MM.1S (cell line): ENCODE data around the gene WBP11.

Experiments used
- DNase-seq: peaks from one replicate; pipeline ENCODE4 v3.0.0-alpha.2; 2015
- H2AFZ ChIP-seq: fragments of 300-600 bp; sonication (generic); 2 replicates; pipeline ENCODE4 v1.6.0; 2016; ENCODE audit warnings: antibody characterized with exemption, low read length
- H3F3A ChIP-seq: fragments of 300-600 bp; sonication (generic); 2 replicates; pipeline ENCODE4 v1.6.1; 2016; ENCODE audit warnings: mild to moderate bottlenecking, antibody characterized with exemption, low read length, moderate library complexity, mixed read lengths; ENCODE audit not compliant: insufficient read depth
- H3K27ac ChIP-seq: fragments of 300-600 bp; sonication (generic); 2 replicates; pipeline ENCODE4 v1.5.1; 2016; ENCODE audit warnings: mild to moderate bottlenecking, low read length
- H3K27me3 ChIP-seq: fragments of 300-600 bp; sonication (generic); replicated peaks from 2 replicates; pipeline ENCODE4 v1.6.0; 2016; ENCODE audit warnings: low read length; ENCODE audit not compliant: insufficient read depth
- H3K36me3 ChIP-seq: fragments of 300-600 bp; sonication (generic); replicated peaks from 2 replicates; pipeline ENCODE4 v1.6.1; 2016; ENCODE audit warnings: mild to moderate bottlenecking, low read length, mixed read lengths; ENCODE audit not compliant: insufficient read depth
- H3K4me1 ChIP-seq: fragments of 300-600 bp; sonication (generic); 2 replicates; pipeline ENCODE4 v1.6.1; 2016; ENCODE audit warnings: low read length, mixed read lengths
- H3K4me2 ChIP-seq: fragments of 300-600 bp; sonication (generic); 2 replicates; pipeline ENCODE4 v1.6.0; 2016; ENCODE audit warnings: low read depth, low read length
- H3K4me3 ChIP-seq: fragments of 300-600 bp; sonication (generic); 2 replicates; pipeline ENCODE4 v1.5.1; 2016; ENCODE audit warnings: low read length, mixed read lengths
- H3K79me2 ChIP-seq: fragments of 300-600 bp; sonication (generic); 2 replicates; pipeline ENCODE4 v1.6.1; 2016; ENCODE audit warnings: mixed run types, low read length, mixed read lengths
- H3K9ac ChIP-seq: fragments of 300-600 bp; sonication (generic); 2 replicates; pipeline ENCODE4 v1.6.1; 2016; ENCODE audit warnings: low read length, mixed read lengths
- H3K9me2 ChIP-seq: fragments of 300-600 bp; sonication (generic); replicated peaks from 2 replicates; pipeline ENCODE4 v1.6.1; 2016; ENCODE audit warnings: mild to moderate bottlenecking, low read length, mixed read lengths; ENCODE audit not compliant: insufficient read depth
- H3K9me3 ChIP-seq: fragments of 300-600 bp; sonication (generic); replicated peaks from 2 replicates; pipeline ENCODE4 v1.6.1; 2016; ENCODE audit warnings: mild to moderate bottlenecking, low read length, mixed read lengths; ENCODE audit not compliant: insufficient read depth
- H4K20me1 ChIP-seq: fragments of 300-600 bp; sonication (generic); 2 replicates; pipeline ENCODE4 v1.6.1; 2016; ENCODE audit warnings: mild to moderate bottlenecking, low read length, moderate library complexity, mixed read lengths; ENCODE audit not compliant: insufficient read depth
- CTCF ChIP-seq: fragments of 300-600 bp; sonication (generic); IDR thresholded peaks from 2 replicates; pipeline ENCODE4 v1.5.1; 2016; ENCODE audit warnings: antibody characterized with exemption, low read length, mixed read lengths
- EZH2phosphoT487 ChIP-seq: fragments of 300-600 bp; sonication (generic); IDR thresholded peaks from 2 replicates; pipeline ENCODE4 v1.6.1; 2018; ENCODE audit warnings: antibody characterized with exemption, low read length

The WBP11 gene

GRCh38 chr12:14771651-14772137 is 31.6 kb downstream of the WBP11 start:
- Histone ChIP-seq H3K9me3 (no peaks in the 10 kb centered on the region), H4K20me1 (no peaks in the 10 kb centered on the region), H3K27ac (peak overlapping the region; percentile 97; the same call in 1 of the 2 replicates), H3F3A (peaks cover 35% of the 10 kb centered on the region), H3K9ac (no peak overlapping the region), H3K36me3 (no peaks in the 10 kb centered on the region), H3K4me2 (peak overlapping the region; percentile 91), H2AFZ (0 out of 2 replicates have a peak overlapping the region, but pooled peaks have one; percentile 22), H3K4me3 (peak overlapping the region; percentile 12; the same call in 1 of the 2 replicates), H3K79me2 (peaks cover 8% of the 10 kb centered on the region; the same call in 1 of the 2 replicates), H3K27me3 (no peaks in the 10 kb centered on the region), H3K9me2 (no peaks in the 10 kb centered on the region), H3K4me1 (peaks cover 4% of the 10 kb centered on the region)
- peak; percentile 30 for DNase-seq
- TF ChIP-seq EZH2phosphoT487: no peak

DNA sequence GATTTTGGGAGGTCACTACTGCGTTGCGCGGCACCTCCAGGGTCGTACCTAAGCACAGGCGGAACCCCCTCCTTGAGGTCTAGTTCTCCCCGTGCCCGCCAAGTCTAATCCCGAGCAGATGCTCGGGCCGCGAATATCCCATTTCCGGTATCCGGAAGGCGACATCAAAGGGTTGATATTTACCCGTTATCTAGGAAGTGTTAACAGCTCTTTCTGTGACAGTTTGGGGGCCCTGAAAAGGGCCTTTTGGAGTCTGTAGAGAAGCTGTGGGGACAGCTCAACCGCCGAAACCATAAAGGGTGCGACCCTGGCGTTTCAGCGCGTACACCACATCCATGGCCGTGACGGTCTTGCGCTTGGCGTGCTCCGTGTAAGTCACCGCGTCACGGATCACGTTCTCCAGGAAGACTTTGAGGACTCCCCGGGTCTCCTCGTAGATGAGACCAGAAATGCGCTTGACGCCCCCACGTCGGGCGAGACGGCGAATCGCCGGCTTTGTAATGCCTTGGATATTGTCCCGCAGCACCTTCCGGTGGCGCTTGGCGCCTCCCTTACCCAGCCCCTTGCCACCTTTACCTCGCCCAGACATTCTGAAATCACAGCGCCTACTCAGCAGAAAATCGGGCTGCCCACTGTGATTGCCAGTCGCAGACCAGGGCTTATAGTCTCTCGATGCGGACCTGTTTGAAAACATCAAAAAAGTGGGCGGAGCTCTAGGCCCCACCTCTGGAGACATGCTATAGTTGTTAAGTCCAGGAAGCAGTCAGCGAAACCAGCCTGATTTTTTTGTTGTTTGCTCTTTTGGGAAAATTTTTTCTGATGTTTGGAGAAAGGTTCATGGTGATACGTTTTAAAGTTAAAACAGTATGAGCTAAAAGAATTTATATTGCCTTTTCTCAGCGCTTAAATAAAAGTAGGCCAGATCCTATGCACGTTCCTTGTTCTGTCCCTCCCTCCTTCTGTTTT is 32.5 kb downstream of the WBP11 start:
- peak; percentile 96 for DNase-seq
- H3K27ac ChIP-seq: peak overlapping the region; percentile 97
- peak overlapping the region; percentile 86 for H3K4me3 ChIP-seq
- TF ChIP-seq CTCF (no peak), EZH2phosphoT487 (no peak)
- no peaks in the 10 kb centered on the region for H3K36me3 ChIP-seq
- H4K20me1 ChIP-seq: no peaks in the 10 kb centered on the region
- H2AFZ ChIP-seq: peak overlapping the region; percentile 80
- H3K79me2 ChIP-seq: peaks cover 8% of the 10 kb centered on the region; the same call in 1 of the 2 replicates
- peak overlapping the region; percentile 96 for H3K9ac ChIP-seq
- peaks cover 4% of the 10 kb centered on the region for H3K4me1 ChIP-seq
- H3K4me2 ChIP-seq: peak overlapping the region; percentile 91
- H3F3A ChIP-seq: peaks cover 35% of the 10 kb centered on the region
- H3K9me3 ChIP-seq: no peaks in the 10 kb centered on the region
- no peaks in the 10 kb centered on the region for H3K9me2 ChIP-seq
- no peaks in the 10 kb centered on the region for H3K27me3 ChIP-seq

- Histone ChIP-seq H4K20me1 (no peaks in the 10 kb centered on the region), H3K27ac (peak overlapping the region; percentile 97), H3K27me3 (no peaks in the 10 kb centered on the region), H3K4me1 (peaks cover 4% of the 10 kb centered on the region), H3K36me3 (no peaks in the 10 kb centered on the region), H3F3A (peaks cover 35% of the 10 kb centered on the region), H2AFZ (peak overlapping the region; percentile 80; the same call in 1 of the 2 replicates), H3K79me2 (peaks cover 8% of the 10 kb centered on the region; the same call in 1 of the 2 replicates), H3K9ac (peak overlapping the region; percentile 96), H3K9me3 (no peaks in the 10 kb centered on the region), H3K9me2 (no peaks in the 10 kb centered on the region), H3K4me2 (peak overlapping the region; percentile 91), H3K4me3 (peak overlapping the region; percentile 86)
- TF ChIP-seq EZH2phosphoT487: no peak
- peak; percentile 85 for TF ChIP-seq CTCF
- DNase-seq: peak; percentile 93
Measured at GRCh38 chr12:14769969-14770495, 33.2 kb downstream of the WBP11 start.
